ENCODE data around the gene MPZL1.
"Not testable (repeated sequence)": the region's sequence is repeated elsewhere in the genome, so short reads cannot be mapped to it uniquely, and the experiment has no call there.

GRCh38 chr1:167741103-167741502, 19.3 kb downstream of the MPZL1 start:
- not testable (repeated sequence) for TF ChIP-seq EZH2 (IDR thresholded peaks at IDR 0.05); POLR2AphosphoS5 (IDR thresholded peaks at IDR 0.05; ENCODE audit: borderline replicate concordance, low read depth, low read length)
